ENCODE data around the gene DNASE1L2.
A peak's percentile ranks its signal among the peaks of the same experiment; 100 is the strongest.

DNASE1L2 gene, protein sequence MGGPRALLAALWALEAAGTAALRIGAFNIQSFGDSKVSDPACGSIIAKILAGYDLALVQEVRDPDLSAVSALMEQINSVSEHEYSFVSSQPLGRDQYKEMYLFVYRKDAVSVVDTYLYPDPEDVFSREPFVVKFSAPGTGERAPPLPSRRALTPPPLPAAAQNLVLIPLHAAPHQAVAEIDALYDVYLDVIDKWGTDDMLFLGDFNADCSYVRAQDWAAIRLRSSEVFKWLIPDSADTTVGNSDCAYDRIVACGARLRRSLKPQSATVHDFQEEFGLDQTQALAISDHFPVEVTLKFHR

DNA sequence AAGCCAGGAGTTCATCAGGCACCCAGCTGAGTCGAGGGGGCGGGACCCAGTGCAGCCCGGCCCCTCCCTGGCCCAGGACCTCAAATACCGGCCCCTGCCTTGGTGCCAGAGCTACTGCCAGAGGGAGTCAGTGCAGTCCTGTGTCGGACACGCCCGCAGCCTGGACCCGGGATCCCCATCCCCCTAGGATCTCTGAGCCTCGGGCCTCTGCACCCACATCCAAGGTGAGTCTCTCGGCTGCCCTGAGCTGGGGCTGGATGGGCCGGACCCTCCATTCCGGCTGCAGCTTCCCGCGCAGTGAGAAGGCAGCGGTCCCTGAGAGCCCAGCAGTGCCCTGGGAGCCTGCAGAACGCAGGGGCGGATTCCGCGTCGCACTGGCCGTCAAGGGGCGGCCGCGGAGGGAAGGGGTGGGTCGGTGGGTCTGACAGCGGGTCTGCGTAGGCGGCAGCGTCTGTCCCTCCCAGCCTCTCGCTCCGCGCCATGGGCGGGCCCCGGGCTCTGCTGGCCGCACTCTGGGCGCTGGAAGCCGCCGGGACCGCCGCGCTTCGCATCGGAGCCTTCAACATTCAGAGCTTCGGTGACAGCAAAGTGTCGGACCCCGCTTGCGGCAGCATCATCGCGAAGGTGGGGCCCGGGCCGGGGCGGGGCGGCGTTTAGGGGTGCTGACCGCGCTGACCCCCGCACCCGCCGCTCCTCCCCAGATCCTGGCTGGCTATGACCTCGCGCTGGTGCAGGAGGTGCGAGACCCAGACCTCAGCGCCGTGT, at the start of gene DNASE1L2:
TSS of gene DNASE1L2 (plus strand) at position 108 of the 765 bp plus-strand sequence. CDS start at position 481, 373 bp downstream.
- no peak for DNase-seq
- intact Hi-C loops (cut with DNase I) = no loop called here

DNA sequence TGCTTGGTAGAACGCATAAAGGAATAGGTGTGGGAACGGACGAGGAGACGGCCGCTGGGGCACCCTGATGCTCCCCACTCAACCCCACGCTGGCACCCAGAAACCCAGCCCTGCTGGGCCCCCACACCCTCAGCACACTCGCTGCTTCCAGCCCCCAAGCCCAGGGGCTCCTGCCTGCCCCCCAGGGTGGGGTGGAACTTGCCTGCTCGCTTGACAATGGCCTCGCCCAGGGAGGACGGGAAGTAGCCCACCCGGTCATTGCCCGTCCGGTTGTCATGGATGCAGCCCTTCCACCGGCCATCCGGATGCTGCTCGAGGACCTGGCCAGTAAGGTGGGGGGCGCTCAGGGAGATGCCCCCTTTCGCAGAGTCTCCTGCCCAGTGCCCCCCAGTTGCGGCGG, 49.7 kb upstream of the DNASE1L2 start:
- DNase-seq = no peak
- intact Hi-C loops (cut with DNase I) = no loop called here

DNA sequence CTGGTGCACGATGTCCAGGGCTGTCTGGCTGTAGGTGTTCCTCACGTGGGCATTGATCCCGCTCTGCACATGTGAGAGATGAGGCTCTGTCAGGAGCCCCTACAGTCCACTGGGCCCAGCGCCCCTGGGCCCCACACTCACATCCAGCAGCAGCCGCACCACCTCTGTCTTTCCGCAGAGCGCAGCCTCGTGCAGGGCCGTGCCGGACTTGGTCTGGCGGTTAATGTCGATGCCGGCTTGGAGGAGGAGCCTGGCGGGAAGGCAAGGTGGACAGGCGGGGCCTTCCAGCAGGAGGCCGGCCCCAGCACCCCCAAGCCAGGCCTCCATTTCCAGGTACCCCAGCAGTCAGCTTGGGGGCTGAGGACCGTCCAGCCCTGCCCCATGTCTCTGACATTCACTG, 49.0 kb upstream of the DNASE1L2 start:
- no peak for DNase-seq
- intact Hi-C loops (cut with DNase I) = no loop called here

DNA sequence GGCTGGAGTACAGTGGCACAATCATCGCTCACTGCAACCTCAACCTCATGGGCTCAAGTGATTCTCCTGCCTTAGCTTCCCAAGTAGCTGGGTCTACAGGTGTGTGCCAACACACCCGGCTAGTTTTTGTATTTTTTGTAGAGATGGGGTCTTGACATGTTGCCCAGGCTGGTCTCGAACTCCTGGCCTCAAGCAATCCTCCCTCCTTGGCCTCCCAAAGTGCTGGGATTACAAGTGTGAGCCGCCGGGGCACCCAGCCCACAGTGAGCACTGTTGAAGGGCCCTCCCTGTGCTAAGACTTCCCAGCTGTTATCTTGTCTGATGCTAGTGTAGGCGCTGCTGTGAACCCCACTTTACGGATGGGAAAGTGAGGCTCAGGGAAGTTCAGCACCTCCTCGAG, 47.8 kb upstream of the DNASE1L2 start:
- no peak for DNase-seq
- intact Hi-C loops (cut with DNase I) = no loop called here

DNA sequence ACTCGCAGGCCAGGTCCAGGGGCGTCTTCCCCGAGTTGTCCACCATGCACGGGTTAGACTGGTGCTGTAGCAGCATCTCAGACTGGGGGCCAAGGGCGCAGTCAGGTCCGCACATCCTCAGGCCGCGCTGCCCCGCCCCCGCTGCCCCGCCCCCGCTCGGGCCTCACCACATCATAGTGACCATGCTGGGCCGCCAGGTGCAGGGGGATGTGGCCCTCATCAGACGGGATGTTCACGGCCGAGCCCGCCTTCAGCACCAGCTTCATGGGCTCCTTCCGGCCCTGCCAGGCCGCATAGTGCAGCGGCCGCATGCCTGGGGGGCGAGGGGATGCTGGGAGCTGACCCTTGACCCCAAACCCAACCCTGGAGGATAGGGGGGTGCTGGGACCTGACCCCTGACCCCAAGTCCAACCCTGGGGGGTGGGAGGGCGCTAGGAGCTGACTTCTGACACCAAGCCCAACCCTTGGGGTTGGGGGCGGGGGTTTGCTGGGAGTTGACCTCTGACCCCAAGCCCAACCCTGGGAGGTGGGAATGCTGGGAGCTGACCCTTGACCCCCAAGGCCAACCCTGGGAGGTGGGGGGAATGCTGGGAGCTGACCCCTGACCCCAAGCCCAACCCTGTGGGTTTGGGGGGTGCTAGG, 46.9 kb upstream of the DNASE1L2 start:
- DNase-seq = no peak
- intact Hi-C loops (cut with DNase I) = no loop called here

DNA sequence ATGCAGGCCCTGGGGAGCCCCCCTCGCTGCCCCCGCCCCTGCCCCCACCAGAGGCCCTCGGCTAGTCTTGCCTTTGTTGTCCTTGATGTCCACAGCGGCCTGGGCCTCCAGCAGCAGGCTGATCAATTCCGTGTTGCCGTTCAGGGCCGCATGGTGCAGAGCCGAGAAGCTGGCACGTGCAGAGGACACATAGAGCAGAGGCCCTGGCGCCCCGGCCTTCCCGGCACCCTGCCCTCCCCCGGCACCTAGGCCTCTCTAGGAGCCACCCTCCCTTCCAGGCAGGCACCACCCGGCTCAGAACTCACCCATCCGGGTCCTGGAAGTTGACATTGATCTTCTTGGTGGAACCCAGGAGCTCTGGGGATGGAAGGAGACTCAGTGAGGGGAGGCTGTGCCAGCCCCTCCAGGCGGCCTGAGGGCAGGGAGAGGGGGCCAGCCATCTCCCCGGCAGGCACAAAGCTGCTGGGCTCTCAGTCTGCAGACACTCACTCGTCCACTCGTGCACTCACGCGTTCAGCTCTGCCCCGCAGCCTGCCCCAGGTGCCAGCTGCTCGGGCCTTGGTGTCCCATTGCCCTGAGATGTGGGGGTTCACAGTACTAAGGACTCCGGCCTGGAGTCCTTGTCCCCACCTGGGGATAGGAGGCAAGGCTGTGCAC, 46.1 kb upstream of the DNASE1L2 start:
- intact Hi-C loops (cut with DNase I) = no loop called here
- DNase-seq = no peak

DNA sequence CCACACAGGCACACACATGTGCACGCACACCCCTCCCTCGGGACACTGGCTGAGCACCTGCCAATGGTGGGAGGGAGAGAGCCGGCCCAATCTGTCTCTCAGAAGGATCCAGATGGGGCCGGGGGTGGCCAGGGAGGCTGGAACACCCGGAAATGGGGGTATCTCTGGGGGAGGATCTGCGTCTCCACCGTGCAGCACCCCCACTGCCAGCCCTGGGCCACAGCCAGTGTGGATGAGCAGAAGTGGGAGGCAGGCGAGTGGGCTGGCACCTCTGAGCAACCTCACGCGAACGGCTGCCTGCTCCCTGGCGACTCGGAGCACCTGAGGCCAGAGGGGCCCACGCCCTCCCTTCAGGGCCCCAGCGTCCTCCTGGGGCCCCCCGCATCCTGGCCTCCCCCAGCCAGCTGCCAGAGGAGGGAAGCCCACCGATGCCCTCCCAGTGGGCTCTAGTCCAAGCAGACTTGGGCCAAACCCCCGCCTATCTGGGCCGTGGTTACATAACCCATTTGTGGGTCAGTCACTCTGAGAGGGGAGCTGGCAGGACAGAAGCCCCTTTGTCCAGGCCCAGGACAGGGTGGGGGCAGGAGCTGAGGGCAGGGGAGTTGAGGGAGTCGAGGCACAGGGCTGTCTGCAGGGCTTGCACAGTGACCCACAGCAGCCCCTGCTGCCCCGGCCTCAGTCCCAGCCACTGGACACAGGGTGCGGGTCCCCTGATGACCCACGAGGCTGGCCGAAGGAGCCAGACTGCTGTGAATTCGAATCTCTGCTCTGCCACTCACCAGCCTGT, 45.4 kb upstream of the DNASE1L2 start:
- intact Hi-C loops (cut with DNase I) = no loop called here
- DNase-seq = peak in 7 of 10 donors; percentile 47 to 94 (median 70)

DNA sequence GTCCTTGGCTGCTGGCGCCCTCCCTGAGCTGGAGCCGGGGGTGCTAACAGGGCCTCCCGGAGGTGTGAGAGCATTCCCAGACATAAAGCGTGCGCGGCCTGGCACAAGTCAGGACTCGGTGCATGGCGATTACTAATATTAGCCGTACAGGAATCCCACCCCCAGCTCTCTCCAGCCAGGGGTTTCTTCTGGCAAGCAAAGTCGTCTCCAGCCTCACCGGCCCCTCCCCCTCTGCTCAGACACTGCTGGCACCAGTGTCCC, 44.9 kb upstream of the DNASE1L2 start:
- DNase-seq = no peak
- intact Hi-C loops (cut with DNase I) = no loop called here

DNA sequence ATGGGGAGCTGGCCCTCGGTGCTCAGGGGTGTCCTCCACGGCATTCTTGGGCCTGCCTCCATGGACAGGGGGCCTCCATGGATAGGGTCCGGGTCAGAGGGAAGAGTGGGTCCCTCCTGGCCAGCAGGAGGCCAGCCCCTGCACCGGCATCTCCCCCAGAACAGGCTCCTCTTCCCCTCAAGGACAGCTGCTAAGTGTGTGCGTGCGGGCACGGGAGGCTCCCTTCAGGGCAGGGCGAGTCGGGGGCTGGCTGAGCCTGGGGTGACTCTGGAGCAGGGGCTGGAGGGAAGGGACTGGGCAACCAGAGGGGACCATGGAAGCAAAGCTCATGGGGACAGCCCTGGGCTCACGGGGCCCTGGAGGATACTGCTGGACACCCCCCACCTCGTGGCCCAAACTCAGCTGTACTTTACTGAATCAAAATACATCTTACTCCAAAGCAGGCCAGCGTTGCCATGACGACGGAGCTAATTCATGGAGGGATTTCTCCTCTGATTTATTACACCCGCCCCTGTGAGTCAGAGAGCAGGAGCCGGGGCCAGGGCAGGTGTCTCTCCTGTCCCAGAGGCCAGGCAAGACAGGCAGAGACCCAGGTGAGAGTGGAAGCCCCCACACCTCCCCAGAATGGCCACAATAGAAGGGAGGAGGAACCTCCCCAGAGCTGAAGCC, 41.9 kb upstream of the DNASE1L2 start:
- intact Hi-C loops (cut with DNase I) = no loop called here
- DNase-seq = peak in 2 of 10 donors; percentile 57 to 71

DNA sequence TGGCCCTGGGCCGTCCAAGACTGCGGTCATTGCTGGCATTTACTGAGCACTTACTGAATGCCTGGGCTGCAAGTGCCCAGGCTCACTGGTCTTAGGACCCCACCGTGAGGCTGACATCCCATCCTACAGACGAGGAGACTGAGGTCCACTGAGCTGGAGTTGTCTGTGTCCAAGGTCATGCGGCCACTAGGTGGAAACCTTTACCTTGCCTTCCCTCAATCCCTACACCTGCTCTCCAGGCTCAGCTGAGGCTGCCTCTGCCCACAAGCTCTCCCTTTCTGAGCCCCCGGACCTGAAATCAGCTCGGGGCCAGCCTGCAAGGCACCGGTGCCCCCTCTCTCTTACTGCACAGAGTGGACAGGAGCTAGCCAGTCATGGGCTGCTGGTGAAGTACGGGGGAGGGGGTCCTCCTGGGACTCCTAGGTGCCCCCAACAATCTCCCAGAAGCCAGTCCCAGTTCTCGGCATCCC, 41.4 kb upstream of the DNASE1L2 start:
- DNase-seq = no peak
- intact Hi-C loops (cut with DNase I) = no loop called here

DNA sequence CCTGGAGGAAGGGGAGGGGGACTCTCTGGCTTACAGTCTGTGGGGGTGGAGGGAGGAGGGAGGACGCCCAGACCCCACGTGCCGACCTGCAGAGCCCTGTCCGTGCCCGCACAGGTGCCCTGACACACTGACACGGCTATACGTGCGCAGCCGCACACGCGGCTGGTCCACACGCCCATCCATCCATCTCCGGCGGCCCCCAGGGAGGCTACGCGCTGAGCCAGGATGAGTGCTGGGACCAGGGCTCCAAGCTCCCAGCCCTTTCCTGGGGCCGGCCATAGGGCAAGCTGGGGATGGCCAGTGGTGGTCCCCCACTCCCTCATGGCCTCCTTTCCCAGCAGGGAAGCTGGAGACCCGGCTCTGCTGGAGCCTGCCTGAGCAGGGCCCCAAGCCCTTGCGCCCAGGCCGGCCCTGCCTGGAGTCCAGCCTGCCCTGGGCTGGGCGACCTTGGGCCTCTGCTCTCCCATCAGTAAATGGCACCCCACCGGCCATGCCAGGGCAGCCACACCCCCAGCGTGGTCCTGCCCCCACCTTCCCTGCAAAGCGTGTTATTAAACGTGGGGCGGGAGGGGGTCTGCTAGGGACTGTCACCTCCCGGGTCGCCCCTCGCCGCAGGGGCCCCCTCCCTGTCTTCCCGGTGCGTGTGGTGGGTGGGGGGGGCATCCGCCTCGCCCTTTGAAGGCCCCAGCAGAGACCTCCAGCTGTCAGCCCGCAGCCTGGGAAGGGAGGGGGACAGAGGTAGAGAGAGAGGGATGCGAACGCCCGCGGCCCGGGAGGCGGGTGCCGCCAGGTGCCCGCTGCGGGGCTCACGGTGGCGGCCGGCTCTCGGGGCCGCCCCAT, 40.7 kb upstream of the DNASE1L2 start:
- DNase-seq = no peak
- intact Hi-C loops (cut with DNase I) = no loop called here

DNA sequence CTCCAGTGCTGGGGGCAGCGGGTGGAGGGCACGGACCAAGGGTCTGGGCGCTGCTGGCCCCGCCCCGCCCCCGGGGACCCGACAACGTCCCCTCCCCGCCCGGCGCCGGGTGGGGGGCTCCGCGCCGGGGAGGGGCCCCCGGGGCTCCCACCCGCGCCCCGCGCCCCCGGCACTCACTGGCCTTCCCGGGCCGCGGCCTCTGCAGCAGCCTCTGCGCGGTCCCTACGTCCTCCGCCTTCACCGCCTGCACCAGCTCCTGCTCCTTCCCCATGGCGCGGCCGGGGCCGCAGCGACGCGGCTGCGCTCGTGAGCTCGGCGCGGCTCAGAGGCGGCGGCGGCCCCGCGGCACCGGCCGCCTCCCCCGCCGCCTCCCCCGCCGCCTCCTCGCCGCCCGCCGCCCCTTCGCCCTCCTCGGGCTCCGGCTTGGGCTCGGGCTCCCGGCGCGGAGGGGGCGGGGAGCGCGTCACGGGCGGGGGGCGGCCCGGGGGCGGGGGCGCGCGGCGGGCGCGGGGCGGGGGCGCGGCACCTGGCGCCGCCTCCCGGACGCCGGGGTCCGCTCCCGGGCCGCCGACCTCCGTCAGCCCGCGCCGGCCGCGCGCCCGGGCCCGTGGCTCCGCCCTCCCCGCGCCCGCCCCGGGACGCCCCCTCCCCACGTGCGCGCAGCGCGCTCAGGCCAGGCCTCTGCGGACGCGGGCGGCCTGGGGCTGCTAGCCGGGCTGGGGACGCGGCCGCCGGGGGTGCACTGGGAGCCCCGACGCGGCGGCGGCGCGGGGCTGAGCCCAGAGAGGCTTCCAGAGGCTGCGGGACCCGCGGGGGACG, 39.9 kb upstream of the DNASE1L2 start, which contains the start of gene CASKIN1:
TSS of gene CASKIN1 (minus strand) at position 444 of the 819 bp plus-strand sequence. CDS start at position 271, 173 bp downstream.
- intact Hi-C loops (cut with DNase I) = no loop called here

DNA sequence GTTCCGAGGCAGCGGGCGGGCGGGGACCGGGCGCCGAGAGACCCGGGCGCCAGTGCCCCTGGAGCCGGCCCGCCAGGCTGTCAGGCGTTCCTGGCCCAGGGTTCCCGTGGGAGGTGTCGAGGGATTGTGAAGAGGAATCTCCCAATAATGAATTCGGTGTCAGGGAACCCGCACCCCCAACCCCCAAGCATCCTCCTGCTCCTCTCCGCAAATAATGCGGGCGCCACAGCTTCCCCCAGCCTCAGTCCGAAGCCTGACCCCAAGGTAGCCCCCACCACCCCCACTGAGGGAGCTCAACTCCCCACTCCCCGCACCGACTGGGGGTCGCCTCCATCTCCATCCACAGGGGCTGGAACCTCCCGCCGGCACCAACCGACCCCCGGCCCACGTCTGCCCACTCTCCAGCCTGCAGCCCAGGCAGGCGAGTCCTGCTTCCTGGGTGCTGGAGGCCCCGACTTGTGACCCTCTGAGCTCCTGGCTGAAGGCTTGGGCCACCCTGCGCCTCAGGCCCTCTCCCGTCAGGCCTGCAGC, 39.2 kb upstream of the DNASE1L2 start:
- intact Hi-C loops (cut with DNase I) = no loop called here

More for the DNA sequence above, 39.9 kb upstream of the DNASE1L2 start, which contains the start of gene CASKIN1:
- peak in 1 of 10 donors; percentile 31 for DNase-seq

DNA sequence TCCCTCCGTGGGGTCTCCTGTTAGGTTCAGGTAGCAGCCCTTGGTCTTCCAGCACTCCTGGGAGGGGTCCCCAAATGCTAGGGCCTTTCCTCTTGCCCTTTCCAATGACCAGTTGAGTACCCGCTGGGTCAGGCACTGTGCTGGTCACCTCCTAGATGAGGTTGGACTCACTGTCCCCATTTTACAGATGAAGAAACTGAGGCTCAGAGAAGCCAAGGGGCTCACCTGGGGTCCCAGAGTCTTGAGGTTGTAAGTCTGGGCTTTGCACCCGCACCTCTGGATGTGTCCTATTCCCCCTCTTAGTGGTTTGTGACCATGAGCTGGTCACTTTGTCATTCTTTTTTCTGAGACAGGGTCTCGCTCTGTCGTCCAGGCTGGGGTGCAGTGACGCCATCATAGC, 38.5 kb upstream of the DNASE1L2 start:
- intact Hi-C loops (cut with DNase I) = no loop called here
- DNase-seq = no peak

More for the DNA sequence above, 39.2 kb upstream of the DNASE1L2 start:
- peak in 1 of 10 donors; percentile 63 for DNase-seq

DNA sequence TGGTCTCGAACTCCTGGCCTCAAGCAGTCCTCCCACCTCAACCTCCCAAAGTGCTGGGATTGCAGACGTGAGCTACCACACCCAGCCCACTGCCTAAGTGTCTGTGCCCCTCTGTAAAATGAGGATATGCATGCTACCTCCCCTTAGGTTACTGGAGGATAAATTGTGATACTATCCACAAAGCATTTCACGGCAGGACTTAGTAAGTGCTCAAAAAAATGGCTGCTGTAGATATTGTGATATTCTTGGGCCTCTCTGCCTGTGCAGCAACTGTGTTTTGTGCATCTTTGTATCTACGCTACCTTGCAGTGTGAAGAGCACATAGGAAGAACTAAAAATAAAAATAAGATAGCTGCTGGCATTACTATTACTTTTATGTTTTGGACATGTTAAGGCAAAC, 38.0 kb upstream of the DNASE1L2 start:
- DNase-seq = no peak
- intact Hi-C loops (cut with DNase I) = no loop called here

DNA sequence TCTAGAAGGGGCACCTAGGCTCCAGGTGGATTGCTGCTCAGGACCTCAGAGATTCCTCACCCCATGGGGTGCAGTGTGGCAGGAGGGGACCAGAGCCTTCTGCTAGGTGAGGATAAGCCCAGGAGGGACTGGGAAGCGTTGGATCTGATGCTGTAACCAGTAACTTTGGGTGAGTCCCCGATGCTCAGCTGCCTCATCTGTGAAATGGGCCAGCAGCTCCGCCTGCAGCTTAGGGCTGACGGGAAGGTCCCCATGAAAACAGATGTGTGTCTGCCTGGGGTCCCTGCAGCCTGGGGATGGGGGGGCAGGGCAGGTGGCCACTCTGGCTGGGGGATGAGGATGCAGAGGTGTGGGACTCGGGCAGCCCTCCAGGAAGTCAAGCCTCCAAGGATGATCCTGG, 37.1 kb upstream of the DNASE1L2 start:
- no peak for DNase-seq
- intact Hi-C loops (cut with DNase I) = no loop called here

DNA sequence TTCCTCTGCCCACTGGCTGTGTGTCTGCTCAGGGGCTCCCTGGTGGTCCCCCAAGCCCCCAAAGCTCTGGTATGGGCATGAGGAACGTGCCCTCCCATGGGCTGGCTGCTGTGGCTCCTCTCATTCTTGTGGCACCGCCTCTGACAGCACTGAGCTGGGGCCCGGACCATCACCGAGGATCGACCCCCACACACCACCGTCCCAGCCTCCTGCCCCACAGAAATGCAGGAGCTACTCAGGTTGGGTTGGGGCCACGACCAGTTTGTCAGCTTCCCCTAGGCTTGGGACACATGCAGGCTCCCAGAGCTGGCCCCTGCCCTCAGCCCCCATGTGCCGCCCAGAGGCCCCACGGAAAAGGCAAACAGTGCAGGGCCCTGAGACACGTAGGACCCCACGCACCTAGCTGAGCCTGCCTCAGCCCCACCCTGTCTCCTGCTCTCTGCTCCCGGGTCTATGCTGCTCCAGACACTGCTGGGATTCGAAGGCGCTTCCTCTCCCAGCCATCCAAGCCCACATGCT, 36.6 kb upstream of the DNASE1L2 start:
- DNase-seq = no peak
- intact Hi-C loops (cut with DNase I) = no loop called here

Measured in posterior cingulate gyrus (tissue), 11 donors.